NCI-H2107 treated with DMSO at 0.1 percent for 48 hours (cell line): ENCODE data around the gene DAPK1.

Source experiments
- DNase-seq: peaks from one replicate; lab custom pipeline; 2025; ENCODE audit not compliant: unreplicated experiment; lab: John Stamatoyannopoulos, UW

Gene DAPK1

GRCh38 chr9:87497604-87498045, at the start of gene DAPK1:
Gene DAPK1 (plus strand): TSS chr9:87497867. CDS start chr9:87499078, 1,211 bp downstream.
- no peak for DNase-seq

- DNase-seq, result no peak
Observed at GRCh38 chr9:87451149-87451548, 46.5 kb upstream of the DAPK1 start.

- DNase-seq, result no peak
Observed at GRCh38 chr9:87455407-87455806, 42.3 kb upstream of the DAPK1 start.

GRCh38 chr9:87461256-87461655, 36.4 kb upstream of the DAPK1 start:
- no peak for DNase-seq

GRCh38 chr9:87464110-87464991, 33.3 kb upstream of the DAPK1 start:
- DNase-seq, result no peak

DNA sequence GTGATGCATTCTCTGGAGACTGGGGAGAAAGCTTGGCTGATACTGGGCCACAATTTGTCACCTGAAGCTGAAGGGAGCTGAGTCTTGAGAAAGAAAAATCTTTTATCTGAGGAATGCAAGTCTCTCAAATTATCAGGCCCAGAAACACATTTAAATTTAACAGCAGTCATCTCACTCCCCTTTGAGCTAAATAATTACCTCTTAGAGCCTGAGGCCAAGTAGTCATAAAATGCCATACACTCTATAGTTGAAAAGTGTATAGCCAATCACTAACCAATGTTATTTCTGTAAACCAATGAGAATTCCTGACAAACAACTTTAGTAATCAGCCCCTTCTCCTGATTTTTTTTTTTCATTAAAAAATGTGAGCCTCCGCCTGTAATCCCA, 32.7 kb upstream of the DAPK1 start:
- no peak for DNase-seq

GRCh38 chr9:87465816-87466215, 31.9 kb upstream of the DAPK1 start:
- DNase-seq, result no peak

GRCh38 chr9:87467187-87467586, 30.5 kb upstream of the DAPK1 start:
- no peak for DNase-seq

DNA sequence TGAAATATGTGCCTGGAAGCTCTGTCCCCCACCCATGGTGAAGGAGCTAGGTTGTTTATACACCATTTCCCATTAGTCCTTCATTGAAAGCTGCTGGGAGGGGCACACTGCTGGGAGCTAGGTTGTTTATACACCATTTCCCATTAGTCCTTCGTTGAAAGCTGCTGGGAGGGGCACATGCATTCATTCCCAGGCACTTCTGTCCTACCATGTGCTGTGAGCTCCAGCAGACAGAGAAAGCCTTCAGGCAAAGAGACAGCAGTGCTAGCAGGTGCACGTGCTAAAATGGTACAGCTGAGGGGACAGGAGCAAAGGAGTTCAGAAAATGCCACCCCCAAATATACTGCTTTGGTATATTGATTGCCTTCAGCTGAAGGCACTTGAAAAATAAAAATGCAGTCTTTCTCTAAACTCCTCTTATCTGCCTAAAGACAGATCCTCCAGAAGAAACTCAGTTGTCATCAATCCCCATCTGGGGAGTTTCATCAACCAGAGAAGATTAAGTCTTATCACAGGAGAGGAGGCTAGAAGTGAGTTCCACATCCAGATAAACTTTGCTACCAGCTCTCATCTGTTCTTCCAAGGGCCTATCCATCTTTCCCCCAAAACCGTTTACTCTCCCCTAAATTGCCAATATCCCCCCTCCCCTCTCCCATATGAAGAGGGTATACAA, 27.7 kb upstream of the DAPK1 start:
- DNase-seq, result no peak

- DNase-seq, result no peak
Observed at GRCh38 chr9:87471746-87472145, 25.9 kb upstream of the DAPK1 start.

GRCh38 chr9:87475463-87475862, 22.2 kb upstream of the DAPK1 start:
- no peak for DNase-seq

- no peak for DNase-seq
Observed at GRCh38 chr9:87478226-87478992, 19.3 kb upstream of the DAPK1 start.

DNA sequence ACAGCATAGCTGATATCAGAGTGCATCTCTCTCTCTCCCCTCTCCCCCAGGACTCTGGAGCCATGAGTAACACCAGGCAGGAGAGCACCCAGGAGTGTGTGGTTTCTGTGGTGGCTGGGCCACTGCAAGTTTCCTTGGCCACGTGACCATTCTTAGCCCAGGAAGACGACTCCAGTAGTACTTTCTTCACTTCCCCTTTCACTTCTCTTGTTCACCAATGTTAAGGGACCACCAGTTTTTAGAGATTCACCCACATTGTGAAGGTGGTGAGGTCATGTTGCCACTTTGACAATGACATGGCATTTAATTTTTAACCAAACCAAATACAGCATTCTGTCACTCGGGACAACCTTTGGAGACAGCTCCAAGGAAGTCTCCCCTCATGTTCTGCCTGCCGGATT, 17.9 kb upstream of the DAPK1 start:
- DNase-seq, result no peak

GRCh38 chr9:87481890-87482855, 15.5 kb upstream of the DAPK1 start:
- no peak for DNase-seq

DNA sequence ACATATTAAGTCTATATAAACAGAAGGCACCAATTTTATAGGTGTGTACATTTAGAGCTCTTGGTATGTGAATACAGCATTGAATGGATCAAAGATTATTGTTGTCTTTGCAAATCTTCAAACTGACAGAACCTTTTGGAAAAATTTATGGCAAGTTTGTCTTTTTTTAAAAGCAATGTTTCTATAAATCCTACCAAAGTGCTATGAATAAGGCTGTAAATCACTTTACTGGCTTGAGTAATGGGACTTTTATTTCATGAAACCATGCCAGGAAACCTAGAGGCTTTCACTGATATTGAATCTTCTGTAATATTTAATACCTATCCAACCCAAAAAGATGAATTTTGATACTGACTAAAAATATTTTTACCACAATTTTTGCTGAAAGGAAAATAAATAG, 7.4 kb upstream of the DAPK1 start:
- no peak for DNase-seq

DNA sequence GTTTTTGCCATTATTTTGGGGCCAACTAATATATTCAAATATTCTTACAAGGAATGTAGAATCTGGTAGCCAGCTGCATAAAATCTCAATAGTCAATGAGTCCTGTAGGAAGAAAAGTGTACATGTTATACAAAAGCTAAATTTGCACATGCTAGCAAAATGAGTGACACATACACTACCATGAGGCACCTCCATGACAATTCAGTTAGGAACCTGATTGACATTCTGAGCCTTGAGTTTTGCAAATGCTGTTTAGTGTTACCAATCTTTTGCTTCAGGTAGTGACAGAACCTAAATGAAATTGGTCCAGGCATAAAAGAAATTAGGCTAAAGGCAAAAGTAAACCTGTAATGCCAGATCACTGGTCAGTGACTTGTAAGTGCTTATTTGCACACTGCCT, 6.8 kb upstream of the DAPK1 start:
- DNase-seq, result no peak

DNA sequence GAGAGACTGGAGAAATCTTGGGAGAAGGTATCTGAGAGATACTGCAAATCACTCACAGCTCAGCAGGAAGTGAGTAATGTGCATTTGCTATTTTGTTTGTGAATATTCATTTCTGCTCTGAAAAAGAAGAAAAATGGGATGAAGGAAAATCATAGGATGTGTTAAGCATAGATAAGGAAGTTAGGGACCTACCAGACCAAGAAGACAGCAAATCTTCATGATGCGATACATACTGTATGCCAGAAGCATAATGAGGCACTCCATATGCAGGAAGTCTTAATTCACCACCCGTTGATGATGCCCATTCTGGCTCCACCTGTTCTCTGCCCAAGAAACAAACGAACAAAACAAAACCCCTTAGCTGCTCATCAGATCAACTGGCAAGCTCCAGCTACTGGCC, 6.1 kb upstream of the DAPK1 start:
- no peak for DNase-seq

DNA sequence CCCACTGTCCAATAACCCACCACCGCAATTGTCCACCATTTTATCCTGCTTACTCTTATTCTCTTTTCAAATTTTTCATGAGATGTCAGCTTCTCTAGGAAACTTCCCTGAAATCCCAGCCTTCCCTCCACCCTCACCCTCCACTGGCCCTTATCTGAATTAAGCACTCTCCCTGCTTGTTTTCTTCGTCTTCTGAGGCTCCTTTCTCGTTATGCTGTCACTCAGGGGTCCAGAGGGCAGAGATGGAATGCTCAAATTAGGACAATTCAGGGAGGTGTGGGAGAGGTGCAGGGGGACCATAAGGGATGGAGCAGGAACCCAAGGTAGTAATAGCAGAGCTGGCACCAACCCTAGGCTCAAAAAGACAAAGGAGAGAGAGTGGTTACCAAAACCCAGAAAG, 5.0 kb upstream of the DAPK1 start:
- no peak for DNase-seq

DNA sequence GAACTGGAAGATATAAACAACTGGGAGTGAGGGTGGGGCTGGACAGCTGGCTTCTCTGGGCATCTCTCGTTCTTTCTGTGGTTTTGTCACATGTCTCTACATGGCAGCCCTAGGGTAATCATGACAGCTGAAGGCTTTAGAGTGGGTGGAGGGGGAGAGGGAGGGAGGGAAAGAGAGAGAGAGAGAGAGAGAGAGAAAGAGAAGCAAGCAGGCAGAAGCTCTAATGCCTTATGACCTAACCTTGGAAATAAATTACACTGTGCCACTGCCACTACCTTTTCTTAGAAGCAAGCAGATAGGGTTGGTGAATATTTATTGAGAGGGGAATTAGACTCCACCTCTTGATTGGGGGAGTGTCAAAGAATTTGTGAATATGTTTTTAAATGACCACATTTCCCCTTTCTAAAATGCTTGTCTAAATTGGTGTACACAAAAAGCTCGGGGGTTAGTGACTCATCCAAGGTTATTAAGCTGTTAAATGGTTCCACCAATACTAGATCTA, 2.6 kb upstream of the DAPK1 start:
- no peak for DNase-seq

GRCh38 chr9:87497080-87497603, 525 bp upstream of the DAPK1 start:
- no peak for DNase-seq
